GM19193 (cell line): Measurements from ENCODE around the gene ANAPC13.

ENCODE experiments used
- POLR2A ChIP-seq: IDR thresholded peaks from 4 replicates; pipeline ENCODE4 v1.6.1; 2011; ENCODE audit not compliant: insufficient read depth, insufficient read length; ENCODE audit errors: extremely low read depth

Gene ANAPC13

GRCh38 chr3:134495980-134496379 lies 10.2 kb upstream of the ANAPC13 start:
- TF ChIP-seq POLR2A = no peak

GRCh38 chr3:134494495-134494894 lies 8.7 kb upstream of the ANAPC13 start:
- no peak for TF ChIP-seq POLR2A

GRCh38 chr3:134487406-134487805 lies 1.6 kb upstream of the ANAPC13 start:
- TF ChIP-seq POLR2A = no peak

GRCh38 chr3:134486577-134487041 lies 824 bp upstream of the ANAPC13 start:
- TF ChIP-seq POLR2A = no peak

DNA sequence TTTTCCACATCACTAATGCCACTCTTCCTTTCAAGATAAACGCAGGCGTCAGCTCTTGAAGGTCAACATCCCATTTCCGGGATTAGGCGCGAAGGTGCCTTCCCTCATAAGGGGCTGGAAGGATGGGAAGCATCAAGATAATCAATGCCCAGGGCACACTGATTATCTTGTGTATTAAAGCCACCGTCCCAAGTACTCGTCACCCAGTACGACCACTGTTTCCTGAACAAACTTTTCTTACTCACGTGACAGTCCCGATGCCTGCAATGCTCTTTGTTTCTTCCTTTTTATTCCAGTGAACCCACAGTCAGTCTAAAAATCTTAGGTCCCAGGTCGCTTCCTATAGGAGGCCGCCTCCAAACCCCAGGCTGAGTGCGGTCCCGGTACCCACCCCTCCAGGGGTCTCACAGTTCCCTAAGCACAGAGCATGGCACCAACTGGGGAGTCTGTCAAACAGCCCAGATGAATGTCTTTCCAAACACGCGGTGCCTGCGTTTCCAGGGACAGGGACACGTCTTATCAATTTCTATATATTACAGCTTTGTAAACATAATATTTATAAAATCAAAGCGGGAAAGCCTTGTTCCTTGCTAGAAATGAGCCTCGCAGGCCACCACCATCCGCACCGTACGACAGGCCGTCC lies 589 bp downstream of the ANAPC13 start:
- no peak for TF ChIP-seq POLR2A

- TF ChIP-seq POLR2A = no peak
These were observed 2.4 kb downstream of the ANAPC13 start for GRCh38 chr3:134483195-134483900.

DNA sequence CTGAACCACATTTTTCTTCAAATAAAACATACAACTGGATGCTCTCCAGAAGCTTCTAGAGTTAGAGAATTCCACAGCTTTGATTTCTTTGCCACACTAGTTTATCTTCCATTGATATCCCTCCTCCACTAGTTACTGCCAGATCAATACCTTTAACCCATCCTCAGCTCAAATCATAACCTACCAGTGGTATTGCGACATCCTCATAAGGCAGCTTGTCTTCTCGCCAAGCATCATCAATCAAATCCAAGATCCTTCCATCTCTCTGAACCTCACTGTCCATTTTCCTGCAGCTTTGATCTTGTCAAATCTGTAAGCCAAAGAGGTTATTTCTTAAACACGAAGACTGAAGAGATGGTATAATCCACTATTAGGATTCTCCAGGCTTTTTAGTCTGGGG lies 3.2 kb downstream of the ANAPC13 start:
- TF ChIP-seq POLR2A = no peak

- no peak for TF ChIP-seq POLR2A
These were observed 4.6 kb downstream of the ANAPC13 start for GRCh38 chr3:134481166-134481565.

DNA sequence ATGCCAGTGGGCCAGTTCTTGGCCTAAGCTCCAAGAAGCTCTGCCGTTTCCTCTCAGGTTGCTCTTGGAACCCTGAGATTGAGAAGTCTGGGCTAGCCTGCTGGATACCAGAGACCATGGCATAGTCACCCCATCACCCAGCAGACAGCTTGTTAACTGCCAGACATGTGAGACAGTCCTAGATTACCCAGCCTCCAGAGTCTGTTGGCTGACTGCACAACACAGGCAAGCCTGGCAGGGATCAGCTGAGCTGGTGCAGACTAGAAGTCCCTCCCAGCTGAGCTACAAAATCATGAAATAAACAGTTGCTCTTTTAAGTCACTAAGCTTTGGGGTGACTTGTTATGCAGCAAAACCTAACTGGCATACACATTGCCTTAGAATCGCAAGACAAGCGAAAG lies 5.2 kb downstream of the ANAPC13 start:
- no peak for TF ChIP-seq POLR2A

DNA sequence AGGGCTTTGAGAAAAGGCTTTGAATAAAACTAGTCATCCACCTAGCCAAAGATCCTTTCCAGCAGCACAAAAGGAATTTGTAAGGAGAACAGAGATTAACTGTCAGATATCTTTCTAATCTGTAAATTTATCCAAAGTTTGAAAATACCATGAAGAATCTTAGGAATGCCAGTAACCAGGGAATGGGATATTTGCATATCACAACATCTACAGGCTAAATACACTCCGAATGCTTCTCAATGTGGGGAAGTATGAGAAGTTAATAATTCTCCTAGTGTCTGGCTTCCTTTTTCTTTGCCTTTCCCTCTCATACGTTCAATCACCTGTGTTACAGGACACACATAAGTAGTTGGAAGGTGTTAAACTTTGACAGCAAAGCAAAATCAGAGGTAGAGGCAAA lies 7.8 kb downstream of the ANAPC13 start:
- TF ChIP-seq POLR2A = no peak

DNA sequence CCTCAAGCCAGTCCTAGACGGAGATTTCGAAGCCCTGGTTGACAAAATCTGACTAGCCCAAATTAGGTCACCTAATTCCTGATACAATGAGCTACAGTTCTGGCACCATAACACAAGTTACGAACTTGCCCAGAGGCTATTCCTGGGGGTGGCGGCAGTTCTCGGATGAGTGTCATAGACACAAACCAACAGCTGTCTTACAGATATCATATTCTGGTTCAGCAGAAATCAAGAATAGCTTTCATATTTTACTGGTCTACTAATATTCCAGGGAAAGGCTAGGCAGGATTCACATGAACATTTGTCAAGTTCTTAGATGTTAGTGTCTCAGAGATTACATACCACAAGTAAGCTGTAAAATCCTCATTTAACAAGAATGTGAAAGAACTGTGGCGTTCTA lies 8.8 kb downstream of the ANAPC13 start:
- no peak for TF ChIP-seq POLR2A

GRCh38 chr3:134476306-134476705 lies 9.5 kb downstream of the ANAPC13 start:
- no peak for TF ChIP-seq POLR2A

DNA sequence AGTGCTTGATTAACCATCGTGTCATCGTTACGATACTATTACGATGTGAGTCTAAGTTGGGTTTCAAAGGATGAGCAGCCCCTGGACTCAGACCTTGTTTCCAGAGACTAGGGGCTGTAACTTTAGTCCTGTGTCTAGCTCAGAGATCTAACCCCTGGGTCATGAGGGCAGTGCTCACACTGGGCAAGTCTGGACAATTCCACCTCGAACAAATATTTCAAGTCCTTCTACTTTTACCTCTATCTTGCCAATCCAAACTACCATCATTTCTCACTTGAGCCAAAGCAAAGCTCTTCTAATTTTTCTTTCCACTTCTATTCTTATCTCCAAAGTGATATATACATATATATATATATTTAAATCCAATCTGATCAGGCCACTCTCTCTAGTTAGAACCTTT lies 10.8 kb downstream of the ANAPC13 start:
- TF ChIP-seq POLR2A = no peak

- no peak for TF ChIP-seq POLR2A
These were observed 11.8 kb downstream of the ANAPC13 start for GRCh38 chr3:134473868-134474546.

DNA sequence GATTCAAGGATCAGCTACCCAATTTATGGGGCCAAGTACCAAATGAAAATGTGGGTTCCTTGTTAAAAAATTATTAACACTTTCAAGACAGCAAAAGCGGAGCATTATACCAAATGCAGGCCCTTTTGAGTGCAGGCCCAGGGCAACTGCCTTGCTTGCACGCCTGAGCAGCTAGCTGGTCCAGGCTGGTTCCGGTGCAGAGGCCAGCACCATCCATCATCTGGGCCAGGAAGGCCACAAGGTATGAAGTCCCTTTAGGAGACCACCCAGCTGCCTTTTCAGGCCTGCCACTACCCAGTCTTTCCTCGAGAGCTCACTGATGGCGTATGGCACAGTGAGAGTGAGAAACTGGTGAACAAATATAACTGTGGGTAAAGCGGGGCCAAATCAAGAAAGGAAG lies 13.0 kb downstream of the ANAPC13 start:
- no peak for TF ChIP-seq POLR2A
